GM12878 (cell line): ENCODE measurements around the gene DNAH2. TPM values are rescaled to one million over a fixed set of nuclear protein-coding genes. Genes with fewer than 3 reads are reported as not detected.

ENCODE experiments used
- ATAC-seq: fragments of 200-7000 bp; cut with Tn5 transposase; 3 replicates; pipeline ENCODE4 v1.9.1; 2020; ENCODE audit warnings: mild to moderate bottlenecking, moderate library complexity
- BruUV-seq: library from RNA; stranded (reverse); fragments of 400-500 nt; replicated peaks from 2 replicates; lab custom pipeline; 2021; lab: Mats Ljungman, UMichigan
- CTCF ChIA-PET: fragments of 300-600 bp; sonication (Branson Sonifier 250); formaldehyde crosslinking; extraction: SDS; loops from one replicate; lab custom pipeline; 2021; ENCODE audit warnings: inconsistent platforms; lab: Yijun Ruan, JAX
- POLR2A ChIA-PET: fragments of 350-600 bp; formaldehyde crosslinking; extraction: SDS; loops from one replicate; lab custom pipeline; 2021; ENCODE audit warnings: inconsistent platforms; lab: Charles Lee
- RAD21 ChIA-PET: fragments of 300-600 bp; sonication (Branson Sonifier 250); formaldehyde crosslinking; loops from one replicate; lab custom pipeline; 2023; ENCODE audit warnings: antibody characterized with exemption; ENCODE audit not compliant: unreplicated experiment; lab: Charles Lee
- SMC1A ChIA-PET: fragments of 300-600 bp; sonication (Branson Sonifier 250); formaldehyde crosslinking; loops from one replicate; lab custom pipeline; 2023; ENCODE audit not compliant: unreplicated experiment, uncharacterized antibody; lab: Charles Lee
- DNase-seq: peaks from one replicate; pipeline ENCODE4 v3.0.0-alpha.2; 2011; ENCODE audit warnings: low read depth, low spot score
- FAIRE-seq: peaks from 3 replicates; lab custom pipeline; 2011; peaks lifted over from hg19 to GRCh38; lab: Jason Lieb, UNC
- H2AFZ ChIP-seq: 2 replicates; pipeline ENCODE4 v1.6.0; 2011; ENCODE audit warnings: low read depth, low read length, control low read depth; ENCODE audit not compliant: control insufficient read depth
- H3K27ac ChIP-seq: 2 replicates; pipeline ENCODE4 v1.5.1; 2011; ENCODE audit warnings: control low read depth; ENCODE audit not compliant: control insufficient read depth, insufficient read depth
- H3K27me3 ChIP-seq, 2 experiments: replicated peaks in 1 of 2; 2 replicates each; pipeline versions ENCODE4 v1.6.0 to v1.6.1; 2011; ENCODE audit warnings: low read length in 1 of 2; ENCODE audit not compliant: control insufficient read depth in 2 of 2, insufficient read depth in 2 of 2
- H3K36me3 ChIP-seq, 2 experiments: 2 replicates each; pipeline ENCODE4 v1.5.1; 2011; ENCODE audit warnings: low read length in 1 of 2; ENCODE audit not compliant: control insufficient read depth in 2 of 2, insufficient read depth in 2 of 2
- H3K4me1 ChIP-seq: 2 replicates; pipeline ENCODE4 v1.6.1; 2011; ENCODE audit warnings: mild to moderate bottlenecking, low read length, moderate library complexity, mixed read lengths; ENCODE audit not compliant: control insufficient read depth, insufficient read depth
- H3K4me2 ChIP-seq: 2 replicates; pipeline ENCODE4 v1.6.0; 2011; ENCODE audit warnings: control low read depth; ENCODE audit not compliant: control insufficient read depth, insufficient read depth
- H3K4me3 ChIP-seq: fragments of 200-600 bp; sonication (generic); 2 replicates; pipeline ENCODE4 v1.5.1; 2016
- H3K79me2 ChIP-seq: 2 replicates; pipeline ENCODE4 v1.6.0; 2011; ENCODE audit warnings: low read length; ENCODE audit not compliant: control insufficient read depth, insufficient read depth
- H3K9ac ChIP-seq: 2 replicates; pipeline ENCODE4 v1.8.0; 2011; ENCODE audit warnings: low read length, control low read depth, mixed read lengths; ENCODE audit not compliant: control insufficient read depth, insufficient read depth
- H3K9me3 ChIP-seq: replicated peaks from 3 replicates; pipeline ENCODE4 v1.5.1; 2011; ENCODE audit warnings: mild to moderate bottlenecking, low read length; ENCODE audit not compliant: control insufficient read depth, insufficient read depth
- H4K20me1 ChIP-seq: 2 replicates; pipeline ENCODE4 v1.6.0; 2011; ENCODE audit not compliant: control insufficient read depth, insufficient read depth
- BCL11A ChIP-seq: IDR thresholded peaks from 2 replicates; pipeline ENCODE4 v1.6.1; 2011; ENCODE audit warnings: low read depth, low read length
- FOS ChIP-seq: IDR thresholded peaks from 3 replicates; pipeline ENCODE4 v1.6.1; 2011; ENCODE audit warnings: borderline replicate concordance; ENCODE audit not compliant: insufficient read length; ENCODE audit errors: extremely low read depth
- MLLT1 ChIP-seq: fragments of 450-650 bp; IDR thresholded peaks from 2 replicates; pipeline ENCODE4 v1.6.1; 2016; ENCODE audit warnings: mild to moderate bottlenecking
- SKIL ChIP-seq: fragments of 450-650 bp; IDR thresholded peaks from 2 replicates; pipeline ENCODE4 v1.6.1; 2017; ENCODE audit warnings: mild to moderate bottlenecking, low read depth, inconsistent platforms; ENCODE audit not compliant: poor library complexity, severe bottlenecking
- ZNF622 ChIP-seq: fragments of 450-650 bp; IDR thresholded peaks from 2 replicates; pipeline ENCODE4 v1.6.1; 2017; ENCODE audit warnings: mild to moderate bottlenecking, inconsistent platforms
- WGBS: methylation state at CpG from one replicate; pipeline ENCODE4 v1.1.6; 2016; ENCODE audit warnings: low lambda C conversion rate; ENCODE audit not compliant: insufficient replicate concordance, insufficient coverage; ENCODE audit errors: missing lambda C conversion rate; 5-methylcytosine and 5-hydroxymethylcytosine counted together
- in situ Hi-C: fragments of 300-500 bp; cut with MboI; formaldehyde crosslinking; loops from 9 replicates; pipeline ENCODE4 v1.14.3; 2018; ENCODE audit warnings: mixed read lengths
- intact Hi-C: fragments of 100-400 bp; cut with micrococcal nuclease; formaldehyde crosslinking; loops from one replicate; pipeline ENCODE4 v1.14.2; 2022; ENCODE audit not compliant: unreplicated experiment
- polyA plus RNA-seq, 11 experiments: library from polyadenylated mRNA; depleted of rRNA in 4 of 11; unstranded in 6 of 11; stranded (reverse) in 5 of 11; fragments of >200 nt; fragmentation: Nextera tagmentation in 4 of 11; fragmentation: Illumina TruSeq in 1 of 11; extraction: Ambion mirVana in 4 of 11; extraction: Trizol in 1 of 11; gene quantifications; 1 replicate in 1 of 11; 2 replicates in 10 of 11; pipeline versions ENCODE4 v1.2.1 to v1.2.3, GENCODE V29; 2011 to 2016; ENCODE audit warnings: inconsistent platforms in 2 of 11, missing spikeins in 2 of 11, low read depth in 1 of 11
- total RNA-seq, 4 experiments: library from RNA; depleted of rRNA in 3 of 4; stranded (reverse); fragments of >200 nt in 3 of 4; fragmentation: Illumina TruSeq in 1 of 4; extraction: Trizol in 1 of 4; gene quantifications; 2 replicates each; pipeline versions ENCODE4 v1.2.1 to v1.2.3, GENCODE V29; 2013 to 2021
- TF ChIP-seq, protein P1 (sequence below): fragments of 450-650 bp; formaldehyde crosslinking; IDR thresholded peaks from 2 replicates; pipeline ENCODE4 v1.4.0; 2020; ENCODE audit warnings: mild to moderate bottlenecking, moderate library complexity
- TF ChIP-seq, protein P2 (sequence below): IDR thresholded peaks from 2 replicates; pipeline ENCODE4 v1.6.1; 2012; ENCODE audit warnings: improper control_type of control experiment, low read depth, low read length; ENCODE audit not compliant: insufficient replicate concordance

The DNAH2 gene
- total and polyA plus RNA-seq, 10 of the 15 experiments (the other 5 are each of a cell fraction or from before 2014, with no cell fraction given), result not detected

GRCh38 chr17:7840441-7840840 is 122.9 kb downstream of the DNAH2 start (continued):
- TF ChIP-seq FOS, result no peak
- no peak for TF ChIP-seq MLLT1
- TF ChIP-seq, protein P1, sequence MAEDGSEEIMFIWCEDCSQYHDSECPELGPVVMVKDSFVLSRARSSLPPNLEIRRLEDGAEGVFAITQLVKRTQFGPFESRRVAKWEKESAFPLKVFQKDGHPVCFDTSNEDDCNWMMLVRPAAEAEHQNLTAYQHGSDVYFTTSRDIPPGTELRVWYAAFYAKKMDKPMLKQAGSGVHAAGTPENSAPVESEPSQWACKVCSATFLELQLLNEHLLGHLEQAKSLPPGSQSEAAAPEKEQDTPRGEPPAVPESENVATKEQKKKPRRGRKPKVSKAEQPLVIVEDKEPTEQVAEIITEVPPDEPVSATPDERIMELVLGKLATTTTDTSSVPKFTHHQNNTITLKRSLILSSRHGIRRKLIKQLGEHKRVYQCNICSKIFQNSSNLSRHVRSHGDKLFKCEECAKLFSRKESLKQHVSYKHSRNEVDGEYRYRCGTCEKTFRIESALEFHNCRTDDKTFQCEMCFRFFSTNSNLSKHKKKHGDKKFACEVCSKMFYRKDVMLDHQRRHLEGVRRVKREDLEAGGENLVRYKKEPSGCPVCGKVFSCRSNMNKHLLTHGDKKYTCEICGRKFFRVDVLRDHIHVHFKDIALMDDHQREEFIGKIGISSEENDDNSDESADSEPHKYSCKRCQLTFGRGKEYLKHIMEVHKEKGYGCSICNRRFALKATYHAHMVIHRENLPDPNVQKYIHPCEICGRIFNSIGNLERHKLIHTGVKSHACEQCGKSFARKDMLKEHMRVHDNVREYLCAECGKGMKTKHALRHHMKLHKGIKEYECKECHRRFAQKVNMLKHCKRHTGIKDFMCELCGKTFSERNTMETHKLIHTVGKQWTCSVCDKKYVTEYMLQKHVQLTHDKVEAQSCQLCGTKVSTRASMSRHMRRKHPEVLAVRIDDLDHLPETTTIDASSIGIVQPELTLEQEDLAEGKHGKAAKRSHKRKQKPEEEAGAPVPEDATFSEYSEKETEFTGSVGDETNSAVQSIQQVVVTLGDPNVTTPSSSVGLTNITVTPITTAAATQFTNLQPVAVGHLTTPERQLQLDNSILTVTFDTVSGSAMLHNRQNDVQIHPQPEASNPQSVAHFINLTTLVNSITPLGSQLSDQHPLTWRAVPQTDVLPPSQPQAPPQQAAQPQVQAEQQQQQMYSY (CRISPR knock-in tag), result no peak
- TF ChIP-seq, all 136 proteins: peak for 0

DNA sequence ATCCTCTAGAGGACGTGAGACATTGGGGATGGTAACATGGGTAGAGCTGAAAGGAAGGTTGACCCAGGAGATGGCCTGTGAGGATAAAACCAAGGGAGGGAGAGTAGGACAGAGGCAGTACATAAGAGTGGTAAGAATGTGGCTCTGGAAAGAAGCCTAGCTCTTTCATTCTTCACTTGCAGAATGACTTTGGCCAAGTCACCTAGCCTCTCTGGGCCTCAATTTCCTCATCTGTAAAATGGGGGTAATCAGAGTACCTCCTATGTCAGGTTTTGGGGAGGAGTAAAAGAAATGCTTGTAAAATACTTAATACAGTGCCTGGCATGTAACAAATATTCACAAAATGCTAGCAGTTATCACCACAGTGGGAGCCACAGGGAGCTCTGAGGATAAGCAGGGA is 123.3 kb downstream of the DNAH2 start:
- H3K9me3 ChIP-seq, result no peaks in the 10 kb centered on the region
- H3K27me3 ChIP-seq, result no peaks in the 10 kb centered on the region
- in situ Hi-C loops, result no loop called here
- H4K20me1 ChIP-seq, result no peaks in the 10 kb centered on the region; the same call in none of the 2 replicates
- peak overlapping the region; percentile 4 for H3K27ac ChIP-seq
- peaks cover 69% of the 10 kb centered on the region for H3K79me2 ChIP-seq
- H3K4me3 ChIP-seq, result peak overlapping the region; percentile 92
- DNase-seq, result no peak
- peaks cover 0 to 5% of the 10 kb centered on the region in 2 experiments; a peak in 2 of 4 replicates for H3K36me3 ChIP-seq
- SMC1A ChIA-PET, result interaction anchor here (0.9 to 1.5 kb wide), 5 partner anchors 10 to 216 kb away, joined by 3 read pairs; partner anchors contain the start of genes CYB5D1 and NAA38
- ATAC-seq, result no peak
- no TSS peak for BruUV-seq
- POLR2A ChIA-PET, result interaction anchor here (1.0 kb wide), 2 partner anchors 16 to 263 kb away, joined by 3 to 5 read pairs; partner anchors contain the start of gene NAA38
- WGBS, result 100% methylated on average over 1 of the region's 1 CpG
- RAD21 ChIA-PET, result interaction anchor here (1.3 to 2.1 kb wide), 3 partner anchors 10 to 97 kb away, joined by 4 to 8 read pairs (median 6); partner anchors contain the start of gene NAA38
- peaks cover 41% of the 10 kb centered on the region for H3K4me1 ChIP-seq
- intact Hi-C loops, result no loop called here
- peak overlapping the region; percentile 97 for H3K9ac ChIP-seq
- CTCF ChIA-PET, result interaction anchor here (0.6 to 2.3 kb wide), 9 partner anchors 10 to 229 kb away, joined by 3 to 9 read pairs (median 3); partner anchors contain the start of genes CNTROB, NAA38 and TRAPPC1
- peak overlapping the region; percentile 100 for H3K4me2 ChIP-seq
- H2AFZ ChIP-seq, result no peak overlapping the region
- FAIRE-seq, result no peak
- TF ChIP-seq, protein P2, sequence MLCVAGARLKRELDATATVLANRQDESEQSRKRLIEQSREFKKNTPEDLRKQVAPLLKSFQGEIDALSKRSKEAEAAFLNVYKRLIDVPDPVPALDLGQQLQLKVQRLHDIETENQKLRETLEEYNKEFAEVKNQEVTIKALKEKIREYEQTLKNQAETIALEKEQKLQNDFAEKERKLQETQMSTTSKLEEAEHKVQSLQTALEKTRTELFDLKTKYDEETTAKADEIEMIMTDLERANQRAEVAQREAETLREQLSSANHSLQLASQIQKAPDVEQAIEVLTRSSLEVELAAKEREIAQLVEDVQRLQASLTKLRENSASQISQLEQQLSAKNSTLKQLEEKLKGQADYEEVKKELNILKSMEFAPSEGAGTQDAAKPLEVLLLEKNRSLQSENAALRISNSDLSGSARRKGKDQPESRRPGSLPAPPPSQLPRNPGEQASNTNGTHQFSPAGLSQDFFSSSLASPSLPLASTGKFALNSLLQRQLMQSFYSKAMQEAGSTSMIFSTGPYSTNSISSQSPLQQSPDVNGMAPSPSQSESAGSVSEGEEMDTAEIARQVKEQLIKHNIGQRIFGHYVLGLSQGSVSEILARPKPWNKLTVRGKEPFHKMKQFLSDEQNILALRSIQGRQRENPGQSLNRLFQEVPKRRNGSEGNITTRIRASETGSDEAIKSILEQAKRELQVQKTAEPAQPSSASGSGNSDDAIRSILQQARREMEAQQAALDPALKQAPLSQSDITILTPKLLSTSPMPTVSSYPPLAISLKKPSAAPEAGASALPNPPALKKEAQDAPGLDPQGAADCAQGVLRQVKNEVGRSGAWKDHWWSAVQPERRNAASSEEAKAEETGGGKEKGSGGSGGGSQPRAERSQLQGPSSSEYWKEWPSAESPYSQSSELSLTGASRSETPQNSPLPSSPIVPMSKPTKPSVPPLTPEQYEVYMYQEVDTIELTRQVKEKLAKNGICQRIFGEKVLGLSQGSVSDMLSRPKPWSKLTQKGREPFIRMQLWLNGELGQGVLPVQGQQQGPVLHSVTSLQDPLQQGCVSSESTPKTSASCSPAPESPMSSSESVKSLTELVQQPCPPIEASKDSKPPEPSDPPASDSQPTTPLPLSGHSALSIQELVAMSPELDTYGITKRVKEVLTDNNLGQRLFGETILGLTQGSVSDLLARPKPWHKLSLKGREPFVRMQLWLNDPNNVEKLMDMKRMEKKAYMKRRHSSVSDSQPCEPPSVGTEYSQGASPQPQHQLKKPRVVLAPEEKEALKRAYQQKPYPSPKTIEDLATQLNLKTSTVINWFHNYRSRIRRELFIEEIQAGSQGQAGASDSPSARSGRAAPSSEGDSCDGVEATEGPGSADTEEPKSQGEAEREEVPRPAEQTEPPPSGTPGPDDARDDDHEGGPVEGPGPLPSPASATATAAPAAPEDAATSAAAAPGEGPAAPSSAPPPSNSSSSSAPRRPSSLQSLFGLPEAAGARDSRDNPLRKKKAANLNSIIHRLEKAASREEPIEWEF, result no peak
- TF ChIP-seq SKIL, result no peak
- no peak for TF ChIP-seq ZNF622
- no peak for TF ChIP-seq BCL11A
